Measurements from ENCODE around the gene AMN. TPM values are rescaled to one million over a fixed set of nuclear protein-coding genes. Genes with fewer than 3 reads are reported as not detected.

AMN gene
- total RNA-seq, 1 experiment from 2014 or later = 21.8 TPM

GRCh38 chr14:102929241-102930137 lies 7.0 kb downstream of the AMN start:
- peaks cover 20% of the 10 kb centered on the region for H3K4me1 ChIP-seq (replicated peaks; ENCODE audit: insufficient read depth)
- no peaks in the 10 kb centered on the region for H3K9me3 ChIP-seq (ENCODE audit: insufficient read depth, low read depth)
- POLR2A ChIA-PET (ENCODE audit: unreplicated experiment) = no interaction called here
- H3K9me2 ChIP-seq (ENCODE audit: insufficient read depth) = no peaks in the 10 kb centered on the region
- no peaks in the 10 kb centered on the region; the same call in 1 of the 2 replicates for H4K20me1 ChIP-seq (ENCODE audit: insufficient read depth)
- BruUV-seq (replicated peaks) = no TSS peak
- H3K4me2 ChIP-seq = peak overlapping the region; percentile 99; the same call in 1 of the 2 replicates
- no peak for DNase-seq
- intact Hi-C loops (cut with micrococcal nuclease; ENCODE audit: unreplicated experiment) = loop anchor here (2.0 to 5.0 kb wide), 4 partner anchors 143 to 1262 kb away; partner anchors contain the start of gene RCOR1
- no peaks in the 10 kb centered on the region for H3K79me2 ChIP-seq (ENCODE audit: low read depth)
- H2AFZ ChIP-seq = no peak overlapping the region
- no peak overlapping the region for H3K27ac ChIP-seq
- CTCF ChIA-PET = no interaction called here
- H3K27me3 ChIP-seq (ENCODE audit: insufficient read depth, low read depth) = no peaks in the 10 kb centered on the region
- no peaks in the 10 kb centered on the region for H3K36me3 ChIP-seq (ENCODE audit: low read depth)
- H3F3A ChIP-seq (ENCODE audit: insufficient read depth, low read depth) = peaks cover 53% of the 10 kb centered on the region
- no peak for TF ChIP-seq EZH2 (IDR thresholded peaks at IDR 0.05; ENCODE audit: low read depth)
- TF ChIP-seq CTCF (conservative IDR thresholded peaks at IDR 0.05) = no peak
- no peak overlapping the region; the same call in 1 of the 2 replicates for H3K4me3 ChIP-seq

- H3K36me3 ChIP-seq (ENCODE audit: low read depth) = no peaks in the 10 kb centered on the region
- H3K27me3 ChIP-seq (ENCODE audit: insufficient read depth, low read depth) = no peaks in the 10 kb centered on the region
- TF ChIP-seq EZH2 (IDR thresholded peaks at IDR 0.05; ENCODE audit: low read depth) (no peak), CTCF (conservative IDR thresholded peaks at IDR 0.05) (no peak)
- ChIA-PET POLR2A (ENCODE audit: unreplicated experiment) (no interaction called here), CTCF (no interaction called here)
- no peak overlapping the region for H2AFZ ChIP-seq
- H3F3A ChIP-seq (ENCODE audit: insufficient read depth, low read depth) = peaks cover 60% of the 10 kb centered on the region
- H3K9me2 ChIP-seq (ENCODE audit: insufficient read depth) = no peaks in the 10 kb centered on the region
- BruUV-seq (replicated peaks) = no TSS peak
- no peak overlapping the region for H3K4me2 ChIP-seq
- no peaks in the 10 kb centered on the region for H3K79me2 ChIP-seq (ENCODE audit: low read depth)
- H3K27ac ChIP-seq = no peak overlapping the region
- intact Hi-C loops (cut with micrococcal nuclease; ENCODE audit: unreplicated experiment) = no loop called here
- H4K20me1 ChIP-seq (ENCODE audit: insufficient read depth) = no peaks in the 10 kb centered on the region; the same call in 1 of the 2 replicates
- no peak overlapping the region for H3K4me3 ChIP-seq
- no peak for DNase-seq
- H3K4me1 ChIP-seq (replicated peaks; ENCODE audit: insufficient read depth) = peaks cover 20% of the 10 kb centered on the region
- no peaks in the 10 kb centered on the region for H3K9me3 ChIP-seq (ENCODE audit: insufficient read depth, low read depth)
Measured at GRCh38 chr14:102930138-102930752, 7.8 kb downstream of the AMN start.

GRCh38 chr14:102930753-102931579 lies 8.5 kb downstream of the AMN start:
- Histone ChIP-seq H3K9me3 (ENCODE audit: insufficient read depth, low read depth) (no peaks in the 10 kb centered on the region), H3K4me1 (replicated peaks; ENCODE audit: insufficient read depth) (peaks cover 20% of the 10 kb centered on the region), H3K27me3 (ENCODE audit: insufficient read depth, low read depth) (no peaks in the 10 kb centered on the region), H3K36me3 (ENCODE audit: low read depth) (no peaks in the 10 kb centered on the region), H3K27ac (no peak overlapping the region), H3K9me2 (ENCODE audit: insufficient read depth) (no peaks in the 10 kb centered on the region), H3K79me2 (ENCODE audit: low read depth) (no peaks in the 10 kb centered on the region), H2AFZ (no peak overlapping the region), H3K4me2 (no peak overlapping the region), H4K20me1 (ENCODE audit: insufficient read depth) (peaks cover 4% of the 10 kb centered on the region), H3F3A (ENCODE audit: insufficient read depth, low read depth) (peaks cover 64% of the 10 kb centered on the region), H3K4me3 (no peak overlapping the region)
- DNase-seq = peak; percentile 58 to 63
- intact Hi-C loops (cut with micrococcal nuclease; ENCODE audit: unreplicated experiment) = no loop called here
- POLR2A ChIA-PET (ENCODE audit: unreplicated experiment) = interaction anchor here (0.8 kb wide), 1 partner anchor 403 kb away, joined by 7 read pairs; the partner anchor contains the start of gene EIF5
- CTCF ChIA-PET = no interaction called here
- TF ChIP-seq EZH2 (IDR thresholded peaks at IDR 0.05; ENCODE audit: low read depth) = no peak
- no peak for TF ChIP-seq CTCF (conservative IDR thresholded peaks at IDR 0.05)
- no TSS peak for BruUV-seq (replicated peaks)
